OCI-LY1 (cell line): Measurements from ENCODE around the gene NKIRAS2.
A peak's percentile ranks its signal among the peaks of the same experiment; 100 is the strongest.

Experiments used
- H2AFZ ChIP-seq: fragments of 200-600 bp; sonication (generic), shearing (Covaris generic); 2 replicates; pipeline ENCODE4 v1.6.0; 2014; ENCODE audit warnings: antibody characterized with exemption, mild to moderate bottlenecking, low read length
- H3F3A ChIP-seq: fragments of 200-600 bp; sonication (generic), shearing (Covaris generic); 2 replicates; pipeline ENCODE4 v1.6.0; 2014; ENCODE audit warnings: mild to moderate bottlenecking, antibody characterized with exemption, low read length, moderate library complexity; ENCODE audit not compliant: insufficient read depth
- H3K27ac ChIP-seq: fragments of 200-600 bp; sonication (generic); 2 replicates; pipeline ENCODE4 v1.5.1; 2014; ENCODE audit warnings: low read length, mixed run types, mild to moderate bottlenecking, low read depth; ENCODE audit not compliant: poor library complexity, severe bottlenecking
- H3K27me3 ChIP-seq: fragments of 200-600 bp; sonication (generic); 2 replicates; pipeline ENCODE4 v1.6.0; 2014; ENCODE audit warnings: antibody characterized with exemption, mild to moderate bottlenecking, low read length, moderate library complexity; ENCODE audit not compliant: insufficient read depth
- H3K36me3 ChIP-seq: fragments of 200-600 bp; sonication (generic); 2 replicates; pipeline ENCODE4 v1.6.1; 2014; ENCODE audit warnings: mild to moderate bottlenecking, antibody characterized with exemption, low read length, moderate library complexity, mixed read lengths; ENCODE audit not compliant: insufficient read depth
- H3K4me1 ChIP-seq: fragments of 200-600 bp; sonication (generic); 2 replicates; pipeline ENCODE4 v1.5.1; 2014; ENCODE audit warnings: mild to moderate bottlenecking, low read length, moderate library complexity; ENCODE audit not compliant: insufficient read depth, severe bottlenecking
- H3K4me2 ChIP-seq: fragments of 200-600 bp; sonication (generic), shearing (Covaris generic); 2 replicates; pipeline ENCODE4 v1.6.1; 2014; ENCODE audit warnings: low read length
- H3K4me3 ChIP-seq: fragments of 200-600 bp; sonication (generic); 2 replicates; pipeline ENCODE4 v1.5.1; 2014; ENCODE audit warnings: low read length, low read depth, mild to moderate bottlenecking, mixed read lengths; ENCODE audit not compliant: poor library complexity, severe bottlenecking
- H3K79me2 ChIP-seq: fragments of 200-600 bp; shearing (Covaris generic); 2 replicates; pipeline ENCODE4 v1.6.1; 2016; ENCODE audit warnings: mixed run types, low read length, mixed read lengths; ENCODE audit not compliant: insufficient read depth
- H3K9ac ChIP-seq: fragments of 200-600 bp; sonication (generic), shearing (Covaris generic); 2 replicates; pipeline ENCODE4 v1.6.1; 2014; ENCODE audit warnings: mild to moderate bottlenecking, low read length, mixed read lengths
- H3K9me2 ChIP-seq: fragments of 200-600 bp; sonication (generic), shearing (Covaris generic); 2 replicates; pipeline ENCODE4 v1.6.1; 2014; ENCODE audit warnings: low read depth, mild to moderate bottlenecking, low read length, mixed read lengths
- H3K9me3 ChIP-seq: fragments of 200-600 bp; shearing (Covaris generic); 2 replicates; pipeline ENCODE4 v1.6.1; 2014; ENCODE audit warnings: low read length, mixed read lengths
- H4K20me1 ChIP-seq: fragments of 200-600 bp; sonication (generic), shearing (Covaris generic); 2 replicates; pipeline ENCODE4 v1.6.0; 2016; ENCODE audit warnings: mild to moderate bottlenecking, low read length; ENCODE audit not compliant: insufficient read depth
- EZH2 ChIP-seq: fragments of 200-600 bp; sonication (generic), shearing (Covaris generic); IDR thresholded peaks from 2 replicates; pipeline ENCODE4 v1.8.0; 2017; ENCODE audit warnings: borderline replicate concordance, mixed run types, mild to moderate bottlenecking, antibody characterized with exemption, low read length, moderate library complexity, mixed read lengths
- TF ChIP-seq, protein P1 (sequence below): fragments of 200-600 bp; sonication (generic), shearing (Covaris generic); IDR thresholded peaks from 2 replicates; pipeline ENCODE4 v1.5.1; 2017; ENCODE audit warnings: mild to moderate bottlenecking, antibody characterized with exemption, low read length, moderate library complexity, mixed read lengths

Gene NKIRAS2

DNA sequence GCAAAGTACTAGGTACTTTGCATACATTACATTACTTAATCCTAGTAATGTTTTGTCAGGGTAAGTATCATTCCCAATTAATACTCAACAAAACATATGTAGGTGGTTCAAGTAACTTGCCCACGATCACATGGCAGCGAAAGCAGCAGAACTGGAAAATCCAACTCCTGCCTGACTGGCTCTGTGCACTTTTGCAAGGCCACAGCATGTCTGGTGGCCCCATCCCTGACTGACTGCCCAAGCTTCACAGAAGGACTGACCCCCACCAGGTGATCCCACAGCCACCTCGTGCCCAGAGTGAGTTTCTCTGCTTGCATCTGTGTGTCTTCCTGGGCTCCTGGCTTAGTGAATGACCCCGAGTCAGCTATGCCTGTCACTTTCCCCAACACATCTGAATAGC is 41.9 kb upstream of the NKIRAS2 start:
- H3K36me3 ChIP-seq, result peaks cover 91% of the 10 kb centered on the region
- H3K9ac ChIP-seq, result no peak overlapping the region
- no peaks in the 10 kb centered on the region for H4K20me1 ChIP-seq
- no peak overlapping the region for H3K27ac ChIP-seq
- no peak for TF ChIP-seq EZH2
- TF ChIP-seq, protein P1, sequence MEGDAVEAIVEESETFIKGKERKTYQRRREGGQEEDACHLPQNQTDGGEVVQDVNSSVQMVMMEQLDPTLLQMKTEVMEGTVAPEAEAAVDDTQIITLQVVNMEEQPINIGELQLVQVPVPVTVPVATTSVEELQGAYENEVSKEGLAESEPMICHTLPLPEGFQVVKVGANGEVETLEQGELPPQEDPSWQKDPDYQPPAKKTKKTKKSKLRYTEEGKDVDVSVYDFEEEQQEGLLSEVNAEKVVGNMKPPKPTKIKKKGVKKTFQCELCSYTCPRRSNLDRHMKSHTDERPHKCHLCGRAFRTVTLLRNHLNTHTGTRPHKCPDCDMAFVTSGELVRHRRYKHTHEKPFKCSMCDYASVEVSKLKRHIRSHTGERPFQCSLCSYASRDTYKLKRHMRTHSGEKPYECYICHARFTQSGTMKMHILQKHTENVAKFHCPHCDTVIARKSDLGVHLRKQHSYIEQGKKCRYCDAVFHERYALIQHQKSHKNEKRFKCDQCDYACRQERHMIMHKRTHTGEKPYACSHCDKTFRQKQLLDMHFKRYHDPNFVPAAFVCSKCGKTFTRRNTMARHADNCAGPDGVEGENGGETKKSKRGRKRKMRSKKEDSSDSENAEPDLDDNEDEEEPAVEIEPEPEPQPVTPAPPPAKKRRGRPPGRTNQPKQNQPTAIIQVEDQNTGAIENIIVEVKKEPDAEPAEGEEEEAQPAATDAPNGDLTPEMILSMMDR, result no peak
- H2AFZ ChIP-seq, result no peak overlapping the region
- H3K27me3 ChIP-seq, result no peaks in the 10 kb centered on the region
- H3K79me2 ChIP-seq, result no peaks in the 10 kb centered on the region
- H3K9me2 ChIP-seq, result no peaks in the 10 kb centered on the region
- H3K4me1 ChIP-seq, result peaks cover 27% of the 10 kb centered on the region
- no peaks in the 10 kb centered on the region for H3K9me3 ChIP-seq
- no peak overlapping the region for H3K4me3 ChIP-seq
- H3K4me2 ChIP-seq, result no peak overlapping the region
- H3F3A ChIP-seq, result no peaks in the 10 kb centered on the region

- Histone ChIP-seq H3K27ac (no peak overlapping the region), H3K9me3 (no peaks in the 10 kb centered on the region), H4K20me1 (no peaks in the 10 kb centered on the region), H2AFZ (no peak overlapping the region), H3K4me1 (peaks cover 5% of the 10 kb centered on the region), H3K27me3 (no peaks in the 10 kb centered on the region), H3K4me2 (no peak overlapping the region), H3K36me3 (peaks cover 90% of the 10 kb centered on the region), H3K4me3 (no peak overlapping the region), H3K9ac (no peak overlapping the region), H3K9me2 (no peaks in the 10 kb centered on the region), H3K79me2 (no peaks in the 10 kb centered on the region), H3F3A (no peaks in the 10 kb centered on the region)
- TF ChIP-seq, protein P1, result no peak
Observed at GRCh38 chr17:41982026-41982760, 37.7 kb upstream of the NKIRAS2 start.

GRCh38 chr17:41984454-41984853 is 35.4 kb upstream of the NKIRAS2 start:
- H3K79me2 ChIP-seq, result no peaks in the 10 kb centered on the region
- H3K27ac ChIP-seq, result peak overlapping the region; percentile 49
- no peaks in the 10 kb centered on the region for H3K9me2 ChIP-seq
- H3K9ac ChIP-seq, result no peak overlapping the region
- no peak overlapping the region for H2AFZ ChIP-seq
- no peaks in the 10 kb centered on the region for H4K20me1 ChIP-seq
- no peak overlapping the region for H3K4me2 ChIP-seq
- H3K27me3 ChIP-seq, result no peaks in the 10 kb centered on the region
- TF ChIP-seq EZH2, result no peak
- peaks cover 95% of the 10 kb centered on the region for H3K36me3 ChIP-seq
- no peak overlapping the region for H3K4me3 ChIP-seq
- no peaks in the 10 kb centered on the region for H3K9me3 ChIP-seq
- H3K4me1 ChIP-seq, result peaks cover 3% of the 10 kb centered on the region
- no peaks in the 10 kb centered on the region for H3F3A ChIP-seq

GRCh38 chr17:41985919-41986318 is 34.0 kb upstream of the NKIRAS2 start:
- no peak overlapping the region for H3K27ac ChIP-seq
- H3K4me1 ChIP-seq, result peaks cover 3% of the 10 kb centered on the region
- peaks cover 97% of the 10 kb centered on the region for H3K36me3 ChIP-seq
- H3K4me2 ChIP-seq, result no peak overlapping the region
- no peaks in the 10 kb centered on the region for H3K9me2 ChIP-seq
- no peaks in the 10 kb centered on the region for H3K79me2 ChIP-seq
- no peak overlapping the region for H2AFZ ChIP-seq
- H3K4me3 ChIP-seq, result no peak overlapping the region
- H3K27me3 ChIP-seq, result no peaks in the 10 kb centered on the region
- no peaks in the 10 kb centered on the region for H4K20me1 ChIP-seq
- no peak overlapping the region for H3K9ac ChIP-seq
- H3F3A ChIP-seq, result no peaks in the 10 kb centered on the region
- H3K9me3 ChIP-seq, result no peaks in the 10 kb centered on the region
- TF ChIP-seq EZH2, result no peak
- TF ChIP-seq, protein P1, result no peak
